GM10266 (cell line): ENCODE data around the gene COL20A1.

Experiments used
- DNase-seq: peaks from one replicate; pipeline ENCODE4 v3.0.0; 2012; ENCODE audit errors: extremely low spot score
- TF ChIP-seq, protein P1 (sequence below): IDR thresholded peaks from 2 replicates; pipeline ENCODE4 v1.5.1; 2012; ENCODE audit warnings: mild to moderate bottlenecking, low read depth; ENCODE audit not compliant: control insufficient read depth, insufficient read depth; ENCODE audit errors: missing control alignments

COL20A1 gene

DNA sequence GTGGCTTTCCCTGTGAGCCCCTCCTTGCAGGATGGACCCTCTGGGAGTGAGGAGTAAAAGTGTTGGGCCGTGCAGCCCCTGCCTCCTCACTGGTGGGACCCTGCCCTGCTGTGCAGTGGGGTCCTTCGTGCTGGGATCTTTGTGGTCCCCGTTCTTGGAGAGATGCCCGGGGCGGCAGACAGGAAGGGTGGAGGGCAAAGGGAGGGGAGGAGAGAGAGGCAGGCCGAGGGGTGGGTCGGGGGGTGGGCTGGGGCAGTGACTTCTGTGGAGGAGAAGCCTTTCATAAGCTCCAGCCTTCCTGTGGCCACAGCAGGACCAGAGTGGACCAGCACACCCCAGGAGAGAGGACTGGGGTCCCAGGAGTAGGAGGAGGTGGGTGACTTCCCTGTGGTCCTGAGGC is at the start of gene COL20A1:
Gene COL20A1, plus strand, starts transcription at position 283 of the 400 bp plus-strand sequence. CDS start 1,922 bp downstream, outside the sequence.
- TF ChIP-seq, protein P1, sequence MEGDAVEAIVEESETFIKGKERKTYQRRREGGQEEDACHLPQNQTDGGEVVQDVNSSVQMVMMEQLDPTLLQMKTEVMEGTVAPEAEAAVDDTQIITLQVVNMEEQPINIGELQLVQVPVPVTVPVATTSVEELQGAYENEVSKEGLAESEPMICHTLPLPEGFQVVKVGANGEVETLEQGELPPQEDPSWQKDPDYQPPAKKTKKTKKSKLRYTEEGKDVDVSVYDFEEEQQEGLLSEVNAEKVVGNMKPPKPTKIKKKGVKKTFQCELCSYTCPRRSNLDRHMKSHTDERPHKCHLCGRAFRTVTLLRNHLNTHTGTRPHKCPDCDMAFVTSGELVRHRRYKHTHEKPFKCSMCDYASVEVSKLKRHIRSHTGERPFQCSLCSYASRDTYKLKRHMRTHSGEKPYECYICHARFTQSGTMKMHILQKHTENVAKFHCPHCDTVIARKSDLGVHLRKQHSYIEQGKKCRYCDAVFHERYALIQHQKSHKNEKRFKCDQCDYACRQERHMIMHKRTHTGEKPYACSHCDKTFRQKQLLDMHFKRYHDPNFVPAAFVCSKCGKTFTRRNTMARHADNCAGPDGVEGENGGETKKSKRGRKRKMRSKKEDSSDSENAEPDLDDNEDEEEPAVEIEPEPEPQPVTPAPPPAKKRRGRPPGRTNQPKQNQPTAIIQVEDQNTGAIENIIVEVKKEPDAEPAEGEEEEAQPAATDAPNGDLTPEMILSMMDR, result no peak

DNA sequence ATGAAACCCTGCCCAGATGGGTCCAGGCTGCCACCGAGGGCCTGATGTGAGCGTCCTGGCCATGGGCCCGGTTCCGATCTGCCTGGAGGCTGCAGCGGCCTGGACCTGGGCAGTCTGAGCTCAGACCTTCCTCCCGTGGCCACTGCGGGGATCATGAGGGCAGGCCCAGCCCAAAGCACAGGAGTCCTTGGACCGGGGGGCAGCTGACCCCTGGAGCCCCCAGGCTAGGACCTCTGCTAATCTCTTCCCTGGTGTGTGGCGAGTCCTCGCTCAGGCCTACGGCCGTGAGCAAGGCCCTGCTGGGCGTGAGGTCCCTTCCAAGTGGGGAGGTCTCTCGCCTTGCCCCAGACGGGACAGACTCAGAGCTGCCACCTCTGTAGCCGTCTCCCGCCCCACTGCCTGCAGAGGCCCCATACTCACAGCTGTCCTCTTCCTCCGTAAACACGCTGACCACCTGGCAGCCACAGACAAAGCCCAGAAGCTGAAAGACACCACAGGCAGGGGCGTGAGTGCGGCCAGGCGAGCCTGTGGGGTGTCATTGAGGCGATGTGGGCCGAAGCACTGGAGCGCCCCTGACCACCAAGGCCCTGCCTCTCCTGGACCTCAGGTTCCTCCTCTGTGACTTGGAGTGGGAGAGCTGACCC is 49.3 kb upstream of the COL20A1 start:
- DNase-seq, result no peak
- TF ChIP-seq, protein P1, result no peak

More for the DNA sequence above, at the start of gene COL20A1:
- DNase-seq, result no peak

DNA sequence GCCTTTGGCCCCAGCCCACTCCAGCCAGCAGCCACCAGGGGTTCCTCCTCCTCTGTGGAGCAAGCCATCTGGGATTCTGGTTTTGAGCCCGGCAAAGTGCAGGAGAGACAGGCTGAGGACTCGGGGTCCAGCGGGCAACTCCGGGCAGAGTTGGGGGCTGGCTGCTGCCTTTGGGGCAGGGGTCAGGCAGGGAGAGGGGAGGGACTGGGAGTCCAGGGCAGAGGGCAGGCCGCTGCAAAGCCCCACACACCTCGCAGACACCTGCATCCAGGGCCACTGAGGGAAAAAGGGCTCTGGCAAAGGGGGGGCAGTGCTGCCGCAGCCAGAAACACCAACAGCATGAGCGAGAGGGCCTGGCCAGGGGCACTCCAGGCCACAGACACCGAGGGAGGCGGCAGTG is 48.5 kb upstream of the COL20A1 start:
- DNase-seq, result no peak
- TF ChIP-seq, protein P1, result no peak

DNA sequence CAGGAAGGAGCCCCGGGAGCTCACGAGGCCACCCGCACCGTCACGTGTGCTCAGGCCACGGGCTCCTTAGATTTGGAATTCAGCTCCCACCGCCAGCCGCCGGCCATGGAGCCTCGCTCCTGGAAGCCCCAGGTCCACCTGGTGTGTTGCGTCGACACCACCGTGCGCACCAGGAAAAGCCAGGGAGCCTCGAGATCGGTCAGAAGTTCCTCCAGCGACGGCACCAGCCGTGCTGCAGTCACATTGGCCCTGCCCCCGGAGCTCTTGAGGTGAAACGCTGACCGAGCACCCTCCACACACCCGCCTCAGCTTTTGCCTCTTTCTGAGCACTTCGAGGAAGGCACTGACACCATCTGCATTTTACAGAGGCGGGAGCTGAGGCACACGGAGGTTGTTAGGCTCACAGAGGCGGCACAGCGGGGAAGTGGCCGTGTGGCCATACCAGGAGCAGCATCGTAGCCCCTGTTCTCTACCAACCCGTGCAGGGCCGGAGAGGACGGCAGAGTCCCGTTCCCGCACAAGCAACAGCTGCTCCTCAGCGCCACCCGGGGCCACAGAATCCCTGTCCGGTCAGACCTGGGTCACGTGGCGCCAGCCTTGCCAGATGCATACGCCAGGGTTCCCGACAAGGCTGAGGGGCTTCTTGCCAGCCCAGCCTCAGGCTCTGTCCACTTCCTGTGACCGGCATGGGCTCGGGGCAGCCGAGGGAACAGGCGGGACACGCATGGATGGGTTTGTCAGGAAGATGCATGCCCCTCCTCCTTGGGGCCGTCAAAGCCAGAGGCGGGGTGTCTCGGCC is 46.3 kb upstream of the COL20A1 start:
- no peak for DNase-seq

DNA sequence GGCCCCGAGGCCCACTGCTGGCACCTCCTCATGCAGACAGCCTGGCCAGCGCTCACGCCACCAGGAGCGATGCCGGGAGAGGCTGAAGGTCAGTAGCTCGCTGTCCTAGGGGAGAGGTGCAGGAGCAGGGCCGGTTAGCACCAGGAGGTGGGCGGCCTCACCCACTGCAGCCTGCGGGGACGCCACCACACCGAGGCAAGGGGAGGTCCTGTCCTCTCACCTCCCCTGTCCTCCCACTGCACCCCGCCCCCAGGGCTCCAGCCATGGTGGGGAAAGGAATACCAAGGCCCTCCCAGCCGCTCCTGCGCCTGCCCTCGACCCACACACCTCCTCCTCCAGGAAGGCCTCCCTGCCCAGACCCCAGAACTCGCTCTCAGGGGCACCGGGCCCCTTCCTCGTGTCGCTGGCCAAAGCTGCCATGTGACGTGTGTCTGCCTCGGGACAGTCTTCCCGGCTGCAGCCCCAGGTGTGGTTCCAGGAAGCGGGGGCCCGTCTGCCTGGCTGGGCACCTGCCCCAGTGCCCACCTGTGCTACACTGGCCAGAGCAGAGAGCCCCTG is 45.2 kb upstream of the COL20A1 start:
- TF ChIP-seq, protein P1, result no peak
- no peak for DNase-seq

More for the DNA sequence above, 46.3 kb upstream of the COL20A1 start:
- TF ChIP-seq, protein P1, result no peak

DNA sequence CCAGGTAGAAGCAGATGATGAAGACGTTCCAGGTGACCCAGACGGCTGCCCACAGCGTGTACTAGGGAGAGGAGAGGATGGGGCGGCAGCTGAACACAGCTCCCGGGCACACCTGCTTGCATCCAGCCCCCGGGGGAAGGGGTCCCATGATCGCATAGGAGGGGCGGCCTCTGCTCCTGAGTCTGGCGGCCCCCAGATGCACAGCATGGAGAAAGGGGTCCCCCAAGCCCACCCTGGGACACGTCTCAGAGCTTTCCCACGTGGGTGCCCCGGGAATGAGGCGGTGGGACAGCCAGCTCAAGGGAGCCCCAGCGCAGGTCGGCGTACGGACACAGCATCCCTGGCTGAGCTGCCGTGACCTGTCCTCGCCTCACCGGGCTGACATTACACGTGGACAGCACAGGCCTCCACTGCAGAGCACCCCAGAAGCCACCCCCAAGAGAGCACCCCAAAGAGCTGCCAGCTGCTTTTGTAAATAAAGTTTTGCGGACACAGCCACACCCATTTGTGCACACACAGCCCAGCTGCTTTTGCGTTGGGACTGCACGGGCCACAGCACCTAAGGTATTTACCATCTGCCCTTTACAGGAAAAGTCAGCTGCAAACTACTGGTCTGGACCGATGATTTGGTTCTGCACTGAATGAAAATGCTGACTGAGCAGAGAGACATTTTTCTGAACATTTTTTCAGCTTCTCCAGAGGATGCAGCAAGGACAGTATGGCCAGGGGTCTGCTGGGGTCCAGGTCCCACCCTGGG is 44.0 kb upstream of the COL20A1 start:
- no peak for DNase-seq
- TF ChIP-seq, protein P1, result no peak
